ENCODE measurements around the gene SLC12A6.
A peak's percentile ranks its signal among the peaks of the same experiment; 100 is the strongest.

Gene SLC12A6

GRCh38 chr15:34370129-34370528, 32.5 kb upstream of the SLC12A6 start:
- TF ChIP-seq, protein P1, sequence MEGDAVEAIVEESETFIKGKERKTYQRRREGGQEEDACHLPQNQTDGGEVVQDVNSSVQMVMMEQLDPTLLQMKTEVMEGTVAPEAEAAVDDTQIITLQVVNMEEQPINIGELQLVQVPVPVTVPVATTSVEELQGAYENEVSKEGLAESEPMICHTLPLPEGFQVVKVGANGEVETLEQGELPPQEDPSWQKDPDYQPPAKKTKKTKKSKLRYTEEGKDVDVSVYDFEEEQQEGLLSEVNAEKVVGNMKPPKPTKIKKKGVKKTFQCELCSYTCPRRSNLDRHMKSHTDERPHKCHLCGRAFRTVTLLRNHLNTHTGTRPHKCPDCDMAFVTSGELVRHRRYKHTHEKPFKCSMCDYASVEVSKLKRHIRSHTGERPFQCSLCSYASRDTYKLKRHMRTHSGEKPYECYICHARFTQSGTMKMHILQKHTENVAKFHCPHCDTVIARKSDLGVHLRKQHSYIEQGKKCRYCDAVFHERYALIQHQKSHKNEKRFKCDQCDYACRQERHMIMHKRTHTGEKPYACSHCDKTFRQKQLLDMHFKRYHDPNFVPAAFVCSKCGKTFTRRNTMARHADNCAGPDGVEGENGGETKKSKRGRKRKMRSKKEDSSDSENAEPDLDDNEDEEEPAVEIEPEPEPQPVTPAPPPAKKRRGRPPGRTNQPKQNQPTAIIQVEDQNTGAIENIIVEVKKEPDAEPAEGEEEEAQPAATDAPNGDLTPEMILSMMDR (IDR thresholded peaks at IDR 0.05; ENCODE audit: insufficient read depth, low read depth, low read length, missing control alignments), result no peak
- DNase-seq (ENCODE audit: low read depth), result no peak
- H3K4me3 ChIP-seq (ENCODE audit: low read length), result no peak overlapping the region

GRCh38 chr15:34367101-34368081, 29.8 kb upstream of the SLC12A6 start, which contains the start of gene LPCAT4:
LPCAT4 (minus strand) TSS chr15:34367196; CDS start chr15:34367100, 96 bp downstream.
- TF ChIP-seq, protein P1 (IDR thresholded peaks at IDR 0.05; ENCODE audit: insufficient read depth, low read depth, low read length, missing control alignments), result peak; percentile 80
- DNase-seq (ENCODE audit: low read depth), result peak; percentile 88
- peak within 1 kb of the TSS; percentile 79 for H3K4me3 ChIP-seq (ENCODE audit: low read length)

DNA sequence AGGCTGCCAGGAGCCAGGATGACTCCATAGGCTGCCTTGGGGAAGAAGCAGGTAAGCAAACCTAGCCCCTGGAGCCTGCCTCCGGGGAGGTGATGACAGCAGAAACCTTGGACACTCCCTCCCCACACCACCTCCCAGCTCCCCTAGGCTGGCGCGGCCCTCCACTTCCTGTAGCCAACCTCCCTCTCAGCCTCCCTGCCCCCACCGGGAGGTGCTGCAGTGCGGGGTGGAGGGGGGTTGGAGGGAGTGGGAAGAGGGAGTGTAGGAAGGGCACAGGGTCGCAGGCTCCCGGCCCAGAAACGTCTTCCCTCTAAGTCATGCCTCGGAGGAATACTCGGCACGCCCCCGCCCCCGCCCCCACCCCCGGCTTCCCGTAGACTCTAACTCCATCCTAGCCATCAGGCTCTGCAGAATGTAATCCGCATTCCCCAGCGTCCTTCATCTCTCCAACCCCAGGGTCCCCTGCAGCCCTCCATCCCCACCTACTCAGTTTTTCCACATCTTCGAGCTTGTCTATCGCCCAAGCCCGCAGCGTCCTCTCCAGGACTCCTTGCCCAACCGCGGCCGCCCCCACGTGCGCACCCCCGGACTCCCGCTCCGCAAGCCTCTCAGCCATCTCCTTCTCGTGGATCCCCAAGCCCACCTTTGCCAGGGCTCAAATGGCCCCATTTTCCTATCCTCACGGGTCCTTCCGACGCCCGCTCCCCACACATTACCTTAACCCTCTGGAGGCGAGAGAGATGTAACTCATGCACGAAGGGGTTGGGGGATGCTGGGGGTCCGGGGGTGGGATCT, 28.9 kb upstream of the SLC12A6 start:
- H3K4me3 ChIP-seq (ENCODE audit: low read length), result peak overlapping the region; percentile 79
- TF ChIP-seq, protein P1 (IDR thresholded peaks at IDR 0.05; ENCODE audit: insufficient read depth, low read depth, low read length, missing control alignments), result no peak
- peak; percentile 69 for DNase-seq (ENCODE audit: low read depth)

- DNase-seq (ENCODE audit: low read depth), result no peak
- TF ChIP-seq, protein P1 (IDR thresholded peaks at IDR 0.05; ENCODE audit: insufficient read depth, low read depth, low read length, missing control alignments), result no peak
- H3K4me3 ChIP-seq (ENCODE audit: low read length), result peak overlapping the region; percentile 79
Measured at GRCh38 chr15:34365836-34366235, 28.3 kb upstream of the SLC12A6 start.

GRCh38 chr15:34365091-34365825, 27.7 kb upstream of the SLC12A6 start:
- H3K4me3 ChIP-seq (ENCODE audit: low read length), result no peak overlapping the region
- no peak for DNase-seq (ENCODE audit: low read depth)
- TF ChIP-seq, protein P1 (IDR thresholded peaks at IDR 0.05; ENCODE audit: insufficient read depth, low read depth, low read length, missing control alignments), result no peak

GRCh38 chr15:34364041-34364440, 26.5 kb upstream of the SLC12A6 start:
- TF ChIP-seq, protein P1 (IDR thresholded peaks at IDR 0.05; ENCODE audit: insufficient read depth, low read depth, low read length, missing control alignments), result no peak
- H3K4me3 ChIP-seq (ENCODE audit: low read length), result no peak overlapping the region
- DNase-seq (ENCODE audit: low read depth), result no peak
